WTC11 (cell line): Measurements from ENCODE around the gene ETV6. TPM values are rescaled to one million over a fixed set of nuclear protein-coding genes. Genes with fewer than 3 reads are reported as not detected.

Source experiments
- ATAC-seq: fragments of 200-7000 bp; cut with Tn5 transposase; 2 replicates; pipeline ENCODE4 v1.10.0; 2021; ENCODE audit warnings: mild to moderate bottlenecking, moderate library complexity
- CTCF ChIA-PET: fragments of 300-600 bp; sonication (Branson Sonifier 250); formaldehyde crosslinking; loops from one replicate; lab custom pipeline; 2021; ENCODE audit warnings: antibody characterized with exemption; lab: Charles Lee
- POLR2A ChIA-PET: fragments of 350-600 bp; sonication (Branson Sonifier 250); formaldehyde crosslinking; loops from one replicate; lab custom pipeline; 2021; ENCODE audit warnings: antibody characterized with exemption; lab: Charles Lee
- DNase-seq: peaks from one replicate; pipeline ENCODE4 v3.0.0; 2021; ENCODE audit warnings: low spot score
- H3K27ac Mint-ChIP-seq: 2 replicates; pipeline ENCODE4 v1.8.0; 2021; ENCODE audit warnings: mixed read lengths
- H3K27me3 Mint-ChIP-seq: 2 replicates; pipeline ENCODE4 v1.8.0; 2021; ENCODE audit warnings: low read depth, mild to moderate bottlenecking, moderate library complexity, mixed read lengths
- H3K36me3 Mint-ChIP-seq: 2 replicates; pipeline ENCODE4 v1.8.0; 2021; ENCODE audit warnings: mixed read lengths
- H3K4me1 Mint-ChIP-seq: 2 replicates; pipeline ENCODE4 v1.8.0; 2022; ENCODE audit warnings: mixed read lengths
- H3K4me3 Mint-ChIP-seq: 2 replicates; pipeline ENCODE4 v1.8.0; 2021; ENCODE audit warnings: mild to moderate bottlenecking, moderate library complexity, mixed read lengths
- H3K9me3 Mint-ChIP-seq: 2 replicates; pipeline ENCODE4 v1.8.0; 2021; ENCODE audit warnings: mixed read lengths
- NFYB ChIP-seq: sonication (generic); formaldehyde crosslinking; conservative IDR thresholded peaks from 2 replicates; pipeline ENCODE4 v1.8.0; 2022; ENCODE audit warnings: low read depth, missing genetic modification reagents
- RELA ChIP-seq: sonication (generic); formaldehyde crosslinking; IDR thresholded peaks from 2 replicates; pipeline ENCODE4 v1.8.1; 2022; ENCODE audit warnings: missing genetic modification reagents, mild to moderate bottlenecking, borderline replicate concordance
- ZNF396 ChIP-seq: fragments of 250-450 bp; sonication (Bioruptor Pico); IDR thresholded peaks from 2 replicates; pipeline ENCODE4 v1.8.0; 2021; ENCODE audit warnings: mild to moderate bottlenecking, moderate library complexity, borderline replicate concordance
- total RNA-seq: library from RNA; stranded (reverse); gene quantifications from 3 replicates; pipeline ENCODE4 v1.2.3, GENCODE V29; 2021
- TF ChIP-seq, protein P1 (sequence below): fragments of 250-450 bp; sonication (Bioruptor Pico); IDR thresholded peaks from 2 replicates; pipeline ENCODE4 v1.9.0; 2021; ENCODE audit warnings: mild to moderate bottlenecking
- TF ChIP-seq, protein P2 (sequence below): fragments of 250-450 bp; sonication (Bioruptor Pico); IDR thresholded peaks from 2 replicates; pipeline ENCODE4 v1.9.0; 2021; ENCODE audit warnings: mild to moderate bottlenecking
- TF ChIP-seq, protein P3 (sequence below): fragments of 250-450 bp; sonication (Bioruptor Pico); IDR thresholded peaks from 2 replicates; pipeline ENCODE4 v1.8.0; 2021; ENCODE audit warnings: mild to moderate bottlenecking
- TF ChIP-seq, protein P4 (sequence below): sonication (generic); formaldehyde crosslinking; IDR thresholded peaks from 2 replicates; pipeline ENCODE4 v1.8.1; 2022; ENCODE audit warnings: mild to moderate bottlenecking, moderate library complexity, missing genetic modification reagents
- TF ChIP-seq, protein P5 (sequence below): sonication (generic); formaldehyde crosslinking; IDR thresholded peaks from 2 replicates; pipeline ENCODE4 v1.8.1; 2023; ENCODE audit warnings: mild to moderate bottlenecking, moderate library complexity, missing genetic modification reagents

ETV6 gene
- total RNA-seq, 1 experiment from 2014 or later: 23.5 TPM

DNA sequence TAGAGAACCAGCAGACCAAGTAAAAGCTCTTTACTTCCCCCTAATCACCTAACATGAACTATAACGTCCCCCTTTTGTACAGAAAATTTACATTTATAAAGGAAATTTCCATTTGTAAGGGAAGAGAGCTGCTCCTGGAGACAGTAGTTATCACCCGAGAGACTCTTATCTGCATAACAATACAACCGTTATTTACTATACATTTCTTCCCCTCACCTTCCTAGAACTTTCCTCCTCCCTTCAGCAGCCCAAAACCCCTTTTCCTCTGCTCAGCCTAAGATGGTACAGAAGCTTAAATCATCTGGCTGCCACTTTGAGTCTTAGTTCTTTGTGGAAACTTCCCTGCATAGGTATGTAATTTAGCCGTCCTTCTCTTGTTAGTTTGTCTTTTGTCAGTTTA is 40.4 kb upstream of the ETV6 start (continued):
- TF ChIP-seq, protein P1, sequence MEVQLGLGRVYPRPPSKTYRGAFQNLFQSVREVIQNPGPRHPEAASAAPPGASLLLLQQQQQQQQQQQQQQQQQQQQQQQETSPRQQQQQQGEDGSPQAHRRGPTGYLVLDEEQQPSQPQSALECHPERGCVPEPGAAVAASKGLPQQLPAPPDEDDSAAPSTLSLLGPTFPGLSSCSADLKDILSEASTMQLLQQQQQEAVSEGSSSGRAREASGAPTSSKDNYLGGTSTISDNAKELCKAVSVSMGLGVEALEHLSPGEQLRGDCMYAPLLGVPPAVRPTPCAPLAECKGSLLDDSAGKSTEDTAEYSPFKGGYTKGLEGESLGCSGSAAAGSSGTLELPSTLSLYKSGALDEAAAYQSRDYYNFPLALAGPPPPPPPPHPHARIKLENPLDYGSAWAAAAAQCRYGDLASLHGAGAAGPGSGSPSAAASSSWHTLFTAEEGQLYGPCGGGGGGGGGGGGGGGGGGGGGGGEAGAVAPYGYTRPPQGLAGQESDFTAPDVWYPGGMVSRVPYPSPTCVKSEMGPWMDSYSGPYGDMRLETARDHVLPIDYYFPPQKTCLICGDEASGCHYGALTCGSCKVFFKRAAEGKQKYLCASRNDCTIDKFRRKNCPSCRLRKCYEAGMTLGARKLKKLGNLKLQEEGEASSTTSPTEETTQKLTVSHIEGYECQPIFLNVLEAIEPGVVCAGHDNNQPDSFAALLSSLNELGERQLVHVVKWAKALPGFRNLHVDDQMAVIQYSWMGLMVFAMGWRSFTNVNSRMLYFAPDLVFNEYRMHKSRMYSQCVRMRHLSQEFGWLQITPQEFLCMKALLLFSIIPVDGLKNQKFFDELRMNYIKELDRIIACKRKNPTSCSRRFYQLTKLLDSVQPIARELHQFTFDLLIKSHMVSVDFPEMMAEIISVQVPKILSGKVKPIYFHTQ (CRISPR knock-in tag): no peak
- TF ChIP-seq, protein P2, sequence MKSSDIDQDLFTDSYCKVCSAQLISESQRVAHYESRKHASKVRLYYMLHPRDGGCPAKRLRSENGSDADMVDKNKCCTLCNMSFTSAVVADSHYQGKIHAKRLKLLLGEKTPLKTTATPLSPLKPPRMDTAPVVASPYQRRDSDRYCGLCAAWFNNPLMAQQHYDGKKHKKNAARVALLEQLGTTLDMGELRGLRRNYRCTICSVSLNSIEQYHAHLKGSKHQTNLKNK (CRISPR knock-in tag): peak; percentile 100

DNA sequence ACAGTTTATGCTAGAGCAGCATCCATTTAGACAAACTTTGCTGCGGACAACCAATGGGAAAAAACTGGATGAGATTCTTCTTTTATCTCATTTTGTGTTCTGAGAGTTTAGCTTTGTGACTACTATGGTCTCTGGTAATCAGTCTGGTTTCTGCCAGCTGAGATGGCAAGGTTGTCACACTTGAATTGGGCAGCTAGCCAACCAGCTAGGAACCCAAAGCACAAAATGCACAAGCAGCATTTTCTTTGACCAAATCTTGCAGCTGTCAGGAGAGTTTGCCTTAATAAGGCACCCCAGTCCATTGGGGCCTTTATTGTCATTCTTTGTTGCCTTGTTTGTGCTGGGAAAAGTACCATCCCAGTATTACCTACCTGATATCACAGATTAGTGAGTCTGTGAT is 34.0 kb upstream of the ETV6 start:
- DNase-seq (no peak), ATAC-seq (no peak)
- Mint-ChIP-seq H3K9me3 (no peaks in the 10 kb centered on the region), H3K4me1 (peaks cover 79% of the 10 kb centered on the region)
- CTCF ChIA-PET: interaction anchor here (1.0 kb wide), 1 partner anchor 35 kb away, joined by 3 read pairs; no protein-coding TSS in a partner anchor
- TF ChIP-seq, protein P3, sequence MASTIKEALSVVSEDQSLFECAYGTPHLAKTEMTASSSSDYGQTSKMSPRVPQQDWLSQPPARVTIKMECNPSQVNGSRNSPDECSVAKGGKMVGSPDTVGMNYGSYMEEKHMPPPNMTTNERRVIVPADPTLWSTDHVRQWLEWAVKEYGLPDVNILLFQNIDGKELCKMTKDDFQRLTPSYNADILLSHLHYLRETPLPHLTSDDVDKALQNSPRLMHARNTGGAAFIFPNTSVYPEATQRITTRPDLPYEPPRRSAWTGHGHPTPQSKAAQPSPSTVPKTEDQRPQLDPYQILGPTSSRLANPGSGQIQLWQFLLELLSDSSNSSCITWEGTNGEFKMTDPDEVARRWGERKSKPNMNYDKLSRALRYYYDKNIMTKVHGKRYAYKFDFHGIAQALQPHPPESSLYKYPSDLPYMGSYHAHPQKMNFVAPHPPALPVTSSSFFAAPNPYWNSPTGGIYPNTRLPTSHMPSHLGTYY (CRISPR knock-in tag): no peak
- TF ChIP-seq, all 79 proteins: peak for 0
- Mint-ChIP-seq H3K36me3 (no peaks in the 10 kb centered on the region), H3K27me3 (peaks cover 3% of the 10 kb centered on the region), H3K27ac (no peak overlapping the region), H3K4me3 (no peak overlapping the region)
- POLR2A ChIA-PET: no interaction called here

DNA sequence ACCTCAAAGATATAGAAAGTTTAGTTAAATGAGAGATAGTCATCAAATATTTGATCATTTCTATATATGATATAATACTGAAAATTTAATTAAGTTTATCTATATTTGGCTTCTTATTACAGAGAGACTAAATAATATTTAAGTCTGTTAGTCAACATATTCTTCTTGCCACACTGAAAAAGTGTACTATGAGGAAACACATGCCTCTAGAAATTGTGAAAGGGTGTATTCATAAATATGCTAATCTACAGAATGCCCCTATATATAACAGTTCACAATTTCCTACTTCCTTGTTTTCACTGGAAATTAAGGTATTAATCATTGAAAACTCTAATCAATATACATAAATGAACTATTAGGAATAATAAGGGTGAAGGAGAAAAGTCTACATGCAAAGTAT is 31.4 kb upstream of the ETV6 start:
- CTCF ChIA-PET: interaction anchor here (1.4 kb wide), 1 partner anchor 37 kb away, joined by 3 read pairs; no protein-coding TSS in a partner anchor
- H3K27ac Mint-ChIP-seq: peak overlapping the region; percentile 20; the same call in 1 of the 2 replicates

DNA sequence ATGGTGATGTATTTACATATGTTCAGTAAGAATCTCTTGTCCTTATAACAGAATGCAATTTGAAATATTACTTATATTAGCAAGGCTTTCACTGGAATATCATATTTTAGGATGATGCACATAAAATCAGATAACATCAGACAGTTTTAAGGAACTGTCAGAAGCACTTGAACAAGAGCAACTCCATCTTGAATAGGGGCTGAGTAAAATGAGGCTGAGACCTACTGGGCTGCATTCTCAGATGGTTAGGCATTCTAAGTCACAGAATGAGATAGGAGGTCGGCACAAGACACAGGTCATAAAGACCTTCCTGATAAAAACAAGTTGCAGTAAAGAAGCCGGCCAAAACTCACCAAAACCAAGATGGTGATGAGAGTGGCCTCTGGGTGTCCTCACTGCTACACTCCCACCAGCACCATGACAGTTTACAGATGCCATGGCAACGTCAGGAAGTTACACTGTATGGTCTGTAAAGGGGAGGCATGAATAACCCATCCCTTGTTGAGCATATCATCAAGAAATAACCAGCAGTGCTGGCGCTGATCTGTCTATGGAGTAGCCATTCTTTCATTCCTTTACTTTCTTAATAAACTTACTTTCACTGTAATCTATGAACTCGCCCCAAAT is 27.6 kb upstream of the ETV6 start:
- CTCF ChIA-PET: interaction anchor here (1.5 to 2.5 kb wide), 2 partner anchors 41 to 112 kb away, joined by 3 to 22 read pairs; no protein-coding TSS in a partner anchor
- peak; percentile 17; the same call in 1 of the 2 replicates for ATAC-seq

More for the DNA sequence above, 31.4 kb upstream of the ETV6 start:
- Mint-ChIP-seq H3K36me3 (0 out of 2 replicates have a peak, but pooled peaks cover 3% of the 10 kb centered on the region), H3K9me3 (no peaks in the 10 kb centered on the region), H3K4me3 (no peak overlapping the region), H3K4me1 (peaks cover 72% of the 10 kb centered on the region), H3K27me3 (peaks cover 3% of the 10 kb centered on the region; the same call in 1 of the 2 replicates)
- TF ChIP-seq NFYB: no peak
- DNase-seq: no peak
- ATAC-seq: no peak
- POLR2A ChIA-PET: no interaction called here

More for the DNA sequence above, 27.6 kb upstream of the ETV6 start:
- H3K4me1 Mint-ChIP-seq: peaks cover 57% of the 10 kb centered on the region
- POLR2A ChIA-PET: no interaction called here
- H3K27me3 Mint-ChIP-seq: no peaks in the 10 kb centered on the region
- peaks cover 13% of the 10 kb centered on the region for H3K9me3 Mint-ChIP-seq
- peaks cover 16% of the 10 kb centered on the region for H3K36me3 Mint-ChIP-seq
- H3K27ac Mint-ChIP-seq: peak overlapping the region; percentile 19
- DNase-seq: no peak
- TF ChIP-seq ZNF396 (peak; percentile 69; the same call in 1 of the 2 replicates), RELA (no peak)
- TF ChIP-seq, protein P4, sequence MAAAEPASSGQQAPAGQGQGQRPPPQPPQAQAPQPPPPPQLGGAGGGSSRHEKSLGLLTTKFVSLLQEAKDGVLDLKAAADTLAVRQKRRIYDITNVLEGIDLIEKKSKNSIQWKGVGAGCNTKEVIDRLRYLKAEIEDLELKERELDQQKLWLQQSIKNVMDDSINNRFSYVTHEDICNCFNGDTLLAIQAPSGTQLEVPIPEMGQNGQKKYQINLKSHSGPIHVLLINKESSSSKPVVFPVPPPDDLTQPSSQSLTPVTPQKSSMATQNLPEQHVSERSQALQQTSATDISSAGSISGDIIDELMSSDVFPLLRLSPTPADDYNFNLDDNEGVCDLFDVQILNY (CRISPR knock-in tag): no peak
- TF ChIP-seq, protein P5, sequence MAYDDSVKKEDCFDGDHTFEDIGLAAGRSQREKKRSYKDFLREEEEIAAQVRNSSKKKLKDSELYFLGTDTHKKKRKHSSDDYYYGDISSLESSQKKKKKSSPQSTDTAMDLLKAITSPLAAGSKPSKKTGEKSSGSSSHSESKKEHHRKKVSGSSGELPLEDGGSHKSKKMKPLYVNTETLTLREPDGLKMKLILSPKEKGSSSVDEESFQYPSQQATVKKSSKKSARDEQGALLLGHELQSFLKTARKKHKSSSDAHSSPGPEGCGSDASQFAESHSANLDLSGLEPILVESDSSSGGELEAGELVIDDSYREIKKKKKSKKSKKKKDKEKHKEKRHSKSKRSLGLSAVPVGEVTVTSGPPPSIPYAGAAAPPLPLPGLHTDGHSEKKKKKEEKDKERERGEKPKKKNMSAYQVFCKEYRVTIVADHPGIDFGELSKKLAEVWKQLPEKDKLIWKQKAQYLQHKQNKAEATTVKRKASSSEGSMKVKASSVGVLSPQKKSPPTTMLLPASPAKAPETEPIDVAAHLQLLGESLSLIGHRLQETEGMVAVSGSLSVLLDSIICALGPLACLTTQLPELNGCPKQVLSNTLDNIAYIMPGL (CRISPR knock-in tag): no peak
- H3K4me3 Mint-ChIP-seq: no peak overlapping the region
